ENCODE measurements around the gene POLRMT. TPM values are rescaled to one million over a fixed set of nuclear protein-coding genes. Genes with fewer than 3 reads are reported as not detected.

Gene POLRMT
- total and polyA plus RNA-seq, 2 experiments from 2014 or later, result 103 to 121 TPM

- no peak for DNase-seq (ENCODE audit: low read depth in 1 of 2, low spot score in 1 of 2)
- TF ChIP-seq, protein P1, sequence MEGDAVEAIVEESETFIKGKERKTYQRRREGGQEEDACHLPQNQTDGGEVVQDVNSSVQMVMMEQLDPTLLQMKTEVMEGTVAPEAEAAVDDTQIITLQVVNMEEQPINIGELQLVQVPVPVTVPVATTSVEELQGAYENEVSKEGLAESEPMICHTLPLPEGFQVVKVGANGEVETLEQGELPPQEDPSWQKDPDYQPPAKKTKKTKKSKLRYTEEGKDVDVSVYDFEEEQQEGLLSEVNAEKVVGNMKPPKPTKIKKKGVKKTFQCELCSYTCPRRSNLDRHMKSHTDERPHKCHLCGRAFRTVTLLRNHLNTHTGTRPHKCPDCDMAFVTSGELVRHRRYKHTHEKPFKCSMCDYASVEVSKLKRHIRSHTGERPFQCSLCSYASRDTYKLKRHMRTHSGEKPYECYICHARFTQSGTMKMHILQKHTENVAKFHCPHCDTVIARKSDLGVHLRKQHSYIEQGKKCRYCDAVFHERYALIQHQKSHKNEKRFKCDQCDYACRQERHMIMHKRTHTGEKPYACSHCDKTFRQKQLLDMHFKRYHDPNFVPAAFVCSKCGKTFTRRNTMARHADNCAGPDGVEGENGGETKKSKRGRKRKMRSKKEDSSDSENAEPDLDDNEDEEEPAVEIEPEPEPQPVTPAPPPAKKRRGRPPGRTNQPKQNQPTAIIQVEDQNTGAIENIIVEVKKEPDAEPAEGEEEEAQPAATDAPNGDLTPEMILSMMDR (IDR thresholded peaks at IDR 0.05; ENCODE audit: low read depth, low read length), result no peak
- H3K27me3 ChIP-seq, result peaks cover 16% of the 10 kb centered on the region
- H3K36me3 ChIP-seq, result no peaks in the 10 kb centered on the region
- H3K9me3 ChIP-seq (ENCODE audit: low read depth), result no peaks in the 10 kb centered on the region
- no peak overlapping the region for H3K27ac ChIP-seq
- H3K4me3 ChIP-seq, result no peak overlapping the region
- H3K4me1 ChIP-seq (ENCODE audit: low read depth), result no peaks in the 10 kb centered on the region
Observed at GRCh38 chr19:641702-642101, 8.4 kb upstream of the POLRMT start.

DNA sequence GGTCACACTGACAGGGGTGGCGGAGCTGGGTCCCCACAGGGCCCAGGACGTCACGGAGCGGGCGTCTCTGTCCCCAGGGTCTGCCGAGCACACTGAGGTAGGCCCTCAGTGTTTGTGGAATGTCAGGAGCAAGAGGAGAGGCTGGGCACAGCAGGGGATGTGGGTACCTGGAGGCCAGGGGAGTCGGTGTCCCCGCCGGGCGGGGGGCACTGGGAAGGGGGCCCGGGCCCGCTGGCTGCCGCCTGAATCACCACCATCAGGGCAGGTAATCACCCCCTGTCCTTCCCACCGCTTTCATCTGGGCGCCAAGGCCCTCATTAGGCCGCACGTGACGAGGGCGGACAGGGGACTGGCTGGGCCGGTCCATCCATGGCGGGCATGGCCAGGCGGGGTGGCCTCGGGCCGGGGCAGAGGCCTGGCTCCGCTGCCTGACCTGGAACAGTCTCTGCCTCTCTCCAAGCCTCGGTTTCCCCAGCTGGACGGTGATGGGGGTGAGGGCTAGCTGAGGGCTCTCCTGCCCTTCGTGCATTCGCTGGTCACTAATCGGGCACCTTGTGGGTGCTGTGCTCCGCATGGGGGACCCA lies 7.4 kb upstream of the POLRMT start:
- Histone ChIP-seq H3K27me3 (peaks cover 16% of the 10 kb centered on the region), H3K4me3 (no peak overlapping the region), H3K9me3 (ENCODE audit: low read depth) (no peaks in the 10 kb centered on the region), H3K4me1 (ENCODE audit: low read depth) (no peaks in the 10 kb centered on the region), H3K27ac (no peak overlapping the region), H3K36me3 (no peaks in the 10 kb centered on the region)
- TF ChIP-seq, protein P1 (IDR thresholded peaks at IDR 0.05; ENCODE audit: low read depth, low read length), result no peak
- DNase-seq (ENCODE audit: low read depth in 1 of 2, low spot score in 1 of 2), result no peak

GRCh38 chr19:640161-640558 lies 6.8 kb upstream of the POLRMT start:
- Histone ChIP-seq H3K4me1 (ENCODE audit: low read depth) (no peaks in the 10 kb centered on the region), H3K4me3 (peak overlapping the region; percentile 33), H3K9me3 (ENCODE audit: low read depth) (no peaks in the 10 kb centered on the region), H3K27me3 (peaks cover 16% of the 10 kb centered on the region), H3K27ac (no peak overlapping the region), H3K36me3 (no peaks in the 10 kb centered on the region)
- DNase-seq (ENCODE audit: low read depth in 1 of 2, low spot score in 1 of 2), result no peak
- TF ChIP-seq, protein P1 (IDR thresholded peaks at IDR 0.05; ENCODE audit: low read depth, low read length), result no peak

- Histone ChIP-seq H3K36me3 (no peaks in the 10 kb centered on the region), H3K9me3 (ENCODE audit: low read depth) (no peaks in the 10 kb centered on the region), H3K27me3 (peaks cover 16% of the 10 kb centered on the region), H3K4me3 (peak within 1 kb of the TSS; percentile 35), H3K4me1 (ENCODE audit: low read depth) (no peaks in the 10 kb centered on the region), H3K27ac (no peak within 1 kb of the TSS)
- DNase-seq (ENCODE audit: low read depth in 1 of 2, low spot score in 1 of 2), result peak; percentile 91 to 95
- TF ChIP-seq, protein P1 (IDR thresholded peaks at IDR 0.05; ENCODE audit: low read depth, low read length), result no peak
Observed at GRCh38 chr19:639253-640160, 6.2 kb upstream of the POLRMT start, which contains the start of gene FGF22. Gene FGF22, plus strand, starts transcription at chr19:639879. Its CDS starts 47 bp downstream, at chr19:639926.

GRCh38 chr19:638906-639252 lies 5.5 kb upstream of the POLRMT start:
- H3K27ac ChIP-seq, result no peak overlapping the region
- H3K9me3 ChIP-seq (ENCODE audit: low read depth), result no peaks in the 10 kb centered on the region
- DNase-seq (ENCODE audit: low read depth in 1 of 2, low spot score in 1 of 2), result no peak
- TF ChIP-seq, protein P1 (IDR thresholded peaks at IDR 0.05; ENCODE audit: low read depth, low read length), result no peak
- H3K27me3 ChIP-seq, result peaks cover 16% of the 10 kb centered on the region
- H3K4me1 ChIP-seq (ENCODE audit: low read depth), result peaks cover 4% of the 10 kb centered on the region
- no peak overlapping the region for H3K4me3 ChIP-seq
- no peaks in the 10 kb centered on the region for H3K36me3 ChIP-seq
